ENCODE measurements around the gene CCNL2. TPM values are rescaled to one million over a fixed set of nuclear protein-coding genes. Genes with fewer than 3 reads are reported as not detected.
A peak's percentile ranks its signal among the peaks of the same experiment; 100 is the strongest.

The CCNL2 gene
- total and polyA plus RNA-seq, 2 of the 13 experiments (the other 11 are each of a cell fraction or from before 2014, with no cell fraction given): 105 to 340 TPM

DNA sequence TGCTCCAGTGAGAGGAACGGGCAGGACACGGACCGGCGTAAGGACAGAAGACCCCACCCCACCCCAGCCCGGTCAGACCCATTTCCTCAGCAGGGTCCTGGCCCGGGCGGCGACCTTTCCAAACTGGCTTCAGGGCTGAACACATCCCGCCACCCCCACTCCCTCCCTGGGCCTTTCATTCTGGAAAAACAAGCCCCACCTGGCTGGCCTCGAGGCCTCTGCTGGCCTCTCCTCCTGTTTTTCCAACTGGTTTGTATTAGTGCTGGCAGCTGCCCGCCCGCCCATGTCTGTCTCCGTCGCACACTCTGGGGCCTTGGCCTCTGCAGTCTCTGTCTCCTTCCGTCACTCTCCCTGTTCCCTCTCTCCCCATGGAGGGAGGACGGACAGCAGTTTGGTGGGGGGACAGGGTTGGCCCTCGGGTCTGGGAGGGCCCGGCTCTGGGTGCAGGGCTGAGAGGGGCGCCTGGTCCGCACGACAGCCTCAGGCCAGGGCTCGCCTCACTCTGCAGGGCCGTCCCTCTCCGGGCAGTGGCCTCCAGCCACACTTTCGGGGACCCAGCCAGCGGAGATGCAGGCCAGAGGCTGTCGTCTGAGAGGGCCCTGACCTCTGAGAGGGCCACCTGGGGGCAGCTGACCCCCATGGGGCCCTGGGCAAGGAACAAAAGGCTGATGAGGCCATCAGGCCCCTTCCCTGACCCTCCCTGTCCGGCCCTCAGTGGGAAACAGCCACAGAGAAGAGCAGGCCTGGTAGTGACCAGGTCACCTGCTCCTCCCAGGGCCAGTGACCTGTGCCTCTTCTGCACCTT, 39.3 kb downstream of the CCNL2 start (continued):
- peak; percentile 89 for TF ChIP-seq SP5 (CRISPR knock-in tag; IDR thresholded peaks at IDR 0.05; ENCODE audit: borderline replicate concordance, low read depth)
- TF ChIP-seq ZNF296 (CRISPR knock-in tag; conservative IDR thresholded peaks at IDR 0.05): peak; percentile 98
- peak; percentile 76; the same call in 1 of the 2 replicates for TF ChIP-seq SRY (CRISPR knock-in tag; IDR thresholded peaks at IDR 0.05)
- no peak for TF ChIP-seq ZNF816 (CRISPR knock-in tag; IDR thresholded peaks at IDR 0.05; ENCODE audit: borderline replicate concordance)
- TF ChIP-seq POLR2AphosphoS2 (IDR thresholded peaks at IDR 0.05; ENCODE audit: low read depth, low read length): no peak
- no peak for TF ChIP-seq SMYD3 (CRISPR knock-in tag; IDR thresholded peaks at IDR 0.05)
- no peak for TF ChIP-seq GATA4 (IDR thresholded peaks at IDR 0.05; ENCODE audit: borderline replicate concordance, low read depth)
- no peak for TF ChIP-seq ZNF124 (CRISPR knock-in tag; IDR thresholded peaks at IDR 0.05)
- no peak for TF ChIP-seq RAD21 (CRISPR knock-in tag; IDR thresholded peaks at IDR 0.05)
- TF ChIP-seq, protein P1, sequence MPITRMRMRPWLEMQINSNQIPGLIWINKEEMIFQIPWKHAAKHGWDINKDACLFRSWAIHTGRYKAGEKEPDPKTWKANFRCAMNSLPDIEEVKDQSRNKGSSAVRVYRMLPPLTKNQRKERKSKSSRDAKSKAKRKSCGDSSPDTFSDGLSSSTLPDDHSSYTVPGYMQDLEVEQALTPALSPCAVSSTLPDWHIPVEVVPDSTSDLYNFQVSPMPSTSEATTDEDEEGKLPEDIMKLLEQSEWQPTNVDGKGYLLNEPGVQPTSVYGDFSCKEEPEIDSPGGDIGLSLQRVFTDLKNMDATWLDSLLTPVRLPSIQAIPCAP (CRISPR knock-in tag; IDR thresholded peaks at IDR 0.05; ENCODE audit: low read depth): no peak
- no peak for TF ChIP-seq FOXC1 (CRISPR knock-in tag; IDR thresholded peaks at IDR 0.05; ENCODE audit: borderline replicate concordance)
- TF ChIP-seq BCL6 (CRISPR knock-in tag; IDR thresholded peaks at IDR 0.05): peak; percentile 74
- TF ChIP-seq ZNF160 (CRISPR knock-in tag; IDR thresholded peaks at IDR 0.05): no peak
- TF ChIP-seq, protein P2, sequence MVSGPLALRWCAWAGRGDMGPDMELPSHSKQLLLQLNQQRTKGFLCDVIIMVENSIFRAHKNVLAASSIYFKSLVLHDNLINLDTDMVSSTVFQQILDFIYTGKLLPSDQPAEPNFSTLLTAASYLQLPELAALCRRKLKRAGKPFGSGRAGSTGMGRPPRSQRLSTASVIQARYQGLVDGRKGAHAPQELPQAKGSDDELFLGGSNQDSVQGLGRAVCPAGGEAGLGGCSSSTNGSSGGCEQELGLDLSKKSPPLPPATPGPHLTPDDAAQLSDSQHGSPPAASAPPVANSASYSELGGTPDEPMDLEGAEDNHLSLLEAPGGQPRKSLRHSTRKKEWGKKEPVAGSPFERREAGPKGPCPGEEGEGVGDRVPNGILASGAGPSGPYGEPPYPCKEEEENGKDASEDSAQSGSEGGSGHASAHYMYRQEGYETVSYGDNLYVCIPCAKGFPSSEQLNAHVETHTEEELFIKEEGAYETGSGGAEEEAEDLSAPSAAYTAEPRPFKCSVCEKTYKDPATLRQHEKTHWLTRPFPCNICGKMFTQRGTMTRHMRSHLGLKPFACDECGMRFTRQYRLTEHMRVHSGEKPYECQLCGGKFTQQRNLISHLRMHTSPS (CRISPR knock-in tag; IDR thresholded peaks at IDR 0.05; ENCODE audit: low read depth): 0 out of 2 replicates have a peak, but pooled peaks have one; percentile 16
- no peak for TF ChIP-seq TBL1XR1 (IDR thresholded peaks at IDR 0.05; ENCODE audit: borderline replicate concordance, low read length, partially characterized antibody)
- no peak for TF ChIP-seq ZEB1 (IDR thresholded peaks at IDR 0.05; ENCODE audit: insufficient replicate concordance, low read depth)
- no peak for TF ChIP-seq PAX8 (CRISPR knock-in tag; IDR thresholded peaks at IDR 0.05; ENCODE audit: borderline replicate concordance)
- TF ChIP-seq SETDB1 (CRISPR knock-in tag; IDR thresholded peaks at IDR 0.05; ENCODE audit: borderline replicate concordance): no peak
- TF ChIP-seq ZNF12 (CRISPR knock-in tag; IDR thresholded peaks at IDR 0.05): no peak
- 0 out of 2 replicates have a peak, but pooled peaks have one; percentile 26 for TF ChIP-seq ZNF598 (CRISPR knock-in tag; IDR thresholded peaks at IDR 0.05; ENCODE audit: borderline replicate concordance)
- no peak for TF ChIP-seq ZNF724P (CRISPR knock-in tag; IDR thresholded peaks at IDR 0.05; ENCODE audit: borderline replicate concordance)
- TF ChIP-seq HHEX (CRISPR knock-in tag; IDR thresholded peaks at IDR 0.05): no peak
- TF ChIP-seq NPAS2 (CRISPR knock-in tag; IDR thresholded peaks at IDR 0.05; ENCODE audit: borderline replicate concordance): no peak
- TF ChIP-seq, protein P3, sequence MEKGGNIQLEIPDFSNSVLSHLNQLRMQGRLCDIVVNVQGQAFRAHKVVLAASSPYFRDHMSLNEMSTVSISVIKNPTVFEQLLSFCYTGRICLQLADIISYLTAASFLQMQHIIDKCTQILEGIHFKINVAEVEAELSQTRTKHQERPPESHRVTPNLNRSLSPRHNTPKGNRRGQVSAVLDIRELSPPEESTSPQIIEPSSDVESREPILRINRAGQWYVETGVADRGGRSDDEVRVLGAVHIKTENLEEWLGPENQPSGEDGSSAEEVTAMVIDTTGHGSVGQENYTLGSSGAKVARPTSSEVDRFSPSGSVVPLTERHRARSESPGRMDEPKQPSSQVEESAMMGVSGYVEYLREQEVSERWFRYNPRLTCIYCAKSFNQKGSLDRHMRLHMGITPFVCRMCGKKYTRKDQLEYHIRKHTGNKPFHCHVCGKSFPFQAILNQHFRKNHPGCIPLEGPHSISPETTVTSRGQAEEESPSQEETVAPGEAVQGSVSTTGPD (CRISPR knock-in tag; IDR thresholded peaks at IDR 0.05): no peak
- no peak for TF ChIP-seq ZNF83 (CRISPR knock-in tag; IDR thresholded peaks at IDR 0.05; ENCODE audit: borderline replicate concordance)
- no peak for TF ChIP-seq ZFP62 (CRISPR knock-in tag; IDR thresholded peaks at IDR 0.05)
- TF ChIP-seq ZNF234 (CRISPR knock-in tag; conservative IDR thresholded peaks at IDR 0.05): no peak
